HG03354 (cell line): ENCODE measurements around the gene CDH12.

Experiments used
- ATAC-seq: cut with Tn5 transposase; IDR thresholded peaks from one replicate; pipeline ENCODE4 v1.9.1; 2021; ENCODE audit warnings: mild to moderate bottlenecking; ENCODE audit not compliant: unreplicated experiment, poor library complexity, severe bottlenecking

CDH12 gene

GRCh38 chr5:22496666-22497065 lies 356.5 kb downstream of the CDH12 start:
- ATAC-seq = no peak

GRCh38 chr5:22495016-22495720 lies 358.0 kb downstream of the CDH12 start:
- ATAC-seq = no peak

GRCh38 chr5:22488427-22488826 lies 364.7 kb downstream of the CDH12 start:
- no peak for ATAC-seq

- ATAC-seq = no peak
These were observed 372.8 kb downstream of the CDH12 start for GRCh38 chr5:22480305-22480704.

GRCh38 chr5:22473886-22474285 lies 379.3 kb downstream of the CDH12 start:
- ATAC-seq = no peak

- ATAC-seq = no peak
These were observed 382.0 kb downstream of the CDH12 start for GRCh38 chr5:22471154-22471553.

GRCh38 chr5:22470408-22470807 lies 382.7 kb downstream of the CDH12 start:
- no peak for ATAC-seq

GRCh38 chr5:22465616-22466015 lies 387.5 kb downstream of the CDH12 start:
- no peak for ATAC-seq

- ATAC-seq = no peak
These were observed 388.0 kb downstream of the CDH12 start for GRCh38 chr5:22465177-22465576.

GRCh38 chr5:22460189-22460588 lies 393.0 kb downstream of the CDH12 start:
- no peak for ATAC-seq

GRCh38 chr5:22432905-22433304 lies 420.2 kb downstream of the CDH12 start:
- no peak for ATAC-seq

GRCh38 chr5:22431840-22432239 lies 421.3 kb downstream of the CDH12 start:
- no peak for ATAC-seq

- no peak for ATAC-seq
These were observed 421.7 kb downstream of the CDH12 start for GRCh38 chr5:22431406-22431805.

- ATAC-seq = no peak
These were observed 441.4 kb downstream of the CDH12 start for GRCh38 chr5:22411554-22412349.

- no peak for ATAC-seq
These were observed 461.2 kb downstream of the CDH12 start for GRCh38 chr5:22391956-22392355.

GRCh38 chr5:22390888-22391287 lies 462.3 kb downstream of the CDH12 start:
- ATAC-seq = no peak

- no peak for ATAC-seq
These were observed 480.1 kb downstream of the CDH12 start for GRCh38 chr5:22372826-22373660.

- no peak for ATAC-seq
These were observed 480.8 kb downstream of the CDH12 start for GRCh38 chr5:22372376-22372775.

- ATAC-seq = no peak
These were observed 498.2 kb downstream of the CDH12 start for GRCh38 chr5:22354956-22355355.

GRCh38 chr5:22352493-22352892 lies 500.7 kb downstream of the CDH12 start:
- no peak for ATAC-seq
